Activated CD4-positive, alpha-beta T cell treated with anti-CD3 and anti-CD28 coated beads, Interleukin-2, amount 50 U/mL, for 24 hours (primary cell): Measurements from ENCODE around the gene SOX13.

Experiments
- DNase-seq, 2 donors: peaks; one replicate each; pipeline ENCODE4 v3.0.0-alpha.2; 2020; ENCODE audit warnings: low read depth in 1 of 2, low spot score in 1 of 2

Gene SOX13

GRCh38 chr1:204130178-204130577 lies 57.3 kb downstream of the SOX13 start:
- no peak for DNase-seq

GRCh38 chr1:204130981-204131892 lies 58.3 kb downstream of the SOX13 start:
- no peak for DNase-seq

GRCh38 chr1:204131978-204132377 lies 59.1 kb downstream of the SOX13 start:
- no peak for DNase-seq

- no peak for DNase-seq
These were observed 59.8 kb downstream of the SOX13 start for GRCh38 chr1:204132718-204133117.

GRCh38 chr1:204134103-204134502 lies 61.2 kb downstream of the SOX13 start:
- no peak for DNase-seq

GRCh38 chr1:204136814-204137213 lies 63.9 kb downstream of the SOX13 start:
- DNase-seq: no peak

- DNase-seq: no peak
These were observed 66.2 kb downstream of the SOX13 start for GRCh38 chr1:204139088-204139487.

GRCh38 chr1:204139952-204140351 lies 67.0 kb downstream of the SOX13 start:
- DNase-seq: no peak

GRCh38 chr1:204141131-204141530 lies 68.2 kb downstream of the SOX13 start:
- DNase-seq: no peak

GRCh38 chr1:204142032-204142974 lies 69.4 kb downstream of the SOX13 start:
- DNase-seq: no peak

- DNase-seq: no peak
These were observed 70.5 kb downstream of the SOX13 start for GRCh38 chr1:204143276-204144041.

GRCh38 chr1:204145033-204145504 lies 72.2 kb downstream of the SOX13 start:
- no peak for DNase-seq

- DNase-seq: no peak
These were observed 73.4 kb downstream of the SOX13 start for GRCh38 chr1:204146309-204146708.

- no peak for DNase-seq
These were observed 74.0 kb downstream of the SOX13 start for GRCh38 chr1:204146965-204147364.

- DNase-seq: no peak
These were observed 74.8 kb downstream of the SOX13 start for GRCh38 chr1:204147406-204148383.

GRCh38 chr1:204149107-204149506 lies 76.2 kb downstream of the SOX13 start:
- no peak for DNase-seq

GRCh38 chr1:204149635-204150565 lies 77.0 kb downstream of the SOX13 start:
- DNase-seq: no peak

- no peak for DNase-seq
These were observed 78.0 kb downstream of the SOX13 start for GRCh38 chr1:204150702-204151551.
